ENCODE measurements around the gene C17orf78.
"Not testable (repeated sequence)": the region's sequence is repeated elsewhere in the genome, so short reads cannot be mapped to it uniquely, and the experiment has no call there.

Gene C17orf78

DNA sequence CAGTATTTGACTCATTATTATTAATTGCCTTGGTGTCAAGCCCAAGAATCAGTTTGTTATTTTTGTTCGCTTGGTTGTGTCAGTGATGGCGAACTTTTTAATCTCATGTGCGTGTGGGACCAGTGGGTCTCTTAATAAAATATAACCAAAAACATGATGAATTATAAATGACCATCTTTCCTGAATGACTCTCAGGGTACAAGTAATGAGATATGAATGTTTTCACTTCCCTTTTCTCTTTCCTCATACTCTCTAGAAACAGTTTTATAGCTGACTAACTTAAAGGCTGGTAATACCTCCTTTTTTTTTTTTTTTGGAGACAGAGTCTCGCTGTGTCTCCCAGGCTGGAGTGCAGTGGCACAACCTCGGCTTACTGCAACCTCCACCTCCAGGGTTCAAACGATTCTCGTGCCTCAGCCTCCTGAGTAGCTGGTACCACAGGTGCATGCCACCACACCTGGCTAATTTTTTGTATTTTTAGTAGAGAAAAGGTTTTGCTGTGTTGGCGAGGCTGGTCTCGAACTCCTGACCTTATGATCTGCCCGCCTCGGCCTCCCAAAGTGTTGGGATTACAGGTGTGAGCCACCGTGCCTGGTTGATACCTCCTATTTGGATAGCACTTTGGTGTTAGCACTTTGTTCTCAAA lies 65.7 kb downstream of the C17orf78 start:
- DNase-seq, result not testable (repeated sequence)

Data from activated T-cell treated with anti-CD3 and anti-CD28 coated beads, Interleukin-2, amount 50 U/mL, for 48 hours (primary cell).